CD4-positive, alpha-beta T cell treated with Interferon gamma for 1 hour (primary cell): ENCODE results near the gene DNAJC11.
"Not testable (repeated sequence)": the region's sequence is repeated elsewhere in the genome, so short reads cannot be mapped to it uniquely, and the experiment has no call there.

ENCODE experiments used
- DNase-seq: peaks from one replicate; pipeline ENCODE4 v3.0.0-alpha.2; 2020

DNAJC11 gene

DNA sequence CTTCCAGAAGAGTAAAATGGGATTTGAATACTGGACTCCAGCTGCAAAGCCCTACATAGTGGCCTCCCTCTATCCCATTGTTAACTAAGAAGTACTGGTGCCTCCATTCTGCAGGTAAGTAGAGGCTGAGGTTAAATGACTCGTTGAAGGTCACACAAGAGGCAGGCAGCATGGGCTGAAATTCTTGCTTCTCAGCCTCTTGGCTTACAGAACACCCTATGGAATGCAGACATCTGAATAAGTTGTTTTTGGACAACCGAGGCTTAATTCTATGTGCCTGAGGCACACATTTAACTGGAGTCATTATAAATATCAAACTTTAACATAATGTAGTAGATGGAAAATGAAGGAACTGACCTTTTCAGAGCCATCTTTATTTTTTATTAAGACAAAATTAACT is 5.7 kb downstream of the DNAJC11 start:
- no peak for DNase-seq

- DNase-seq = no peak
Observed at GRCh38 chr1:6694121-6694713, 7.4 kb downstream of the DNAJC11 start.

DNA sequence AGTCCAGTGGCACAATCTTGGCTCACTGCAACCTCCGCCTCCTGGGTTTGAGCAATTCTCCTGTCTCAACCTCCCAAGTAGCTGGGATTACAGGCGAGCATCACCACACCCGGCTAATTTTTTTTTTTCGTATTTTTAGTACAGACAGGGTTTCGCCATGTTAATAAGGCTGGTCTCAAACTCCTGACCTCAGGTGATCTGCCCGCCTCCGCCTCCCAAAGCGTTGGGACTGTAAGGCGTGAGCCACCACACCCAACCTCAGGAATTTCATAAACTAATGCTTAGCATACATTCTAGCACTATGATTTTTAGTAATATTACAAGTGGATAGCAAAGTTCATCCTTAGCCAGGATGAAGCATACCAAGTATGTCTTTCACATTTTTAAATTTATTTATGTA is 8.7 kb downstream of the DNAJC11 start:
- no peak for DNase-seq

- DNase-seq = no peak
Observed at GRCh38 chr1:6691507-6691906, 10.1 kb downstream of the DNAJC11 start.

GRCh38 chr1:6690186-6690585 is 11.4 kb downstream of the DNAJC11 start:
- DNase-seq = no peak

- no peak for DNase-seq
Observed at GRCh38 chr1:6688757-6689156, 12.9 kb downstream of the DNAJC11 start.

DNA sequence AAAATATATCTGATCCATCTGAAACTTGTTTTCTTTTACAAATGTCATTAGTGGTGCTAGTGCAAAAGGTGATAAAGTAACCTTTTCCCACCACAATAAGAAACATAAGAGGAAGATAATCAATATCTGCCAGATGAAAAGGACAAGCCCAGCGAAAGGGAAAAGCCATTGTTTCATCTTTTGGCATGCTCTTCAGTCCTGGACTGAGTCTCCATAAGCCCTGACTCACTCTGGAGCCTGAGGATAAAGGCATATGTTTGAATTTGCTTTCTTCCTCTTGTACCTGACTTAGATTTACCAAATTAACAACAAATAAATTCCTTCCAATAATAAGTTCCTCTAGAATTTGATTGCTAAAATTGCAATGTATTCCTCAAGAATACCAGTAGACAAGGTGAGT is 13.6 kb downstream of the DNAJC11 start:
- no peak for DNase-seq

DNA sequence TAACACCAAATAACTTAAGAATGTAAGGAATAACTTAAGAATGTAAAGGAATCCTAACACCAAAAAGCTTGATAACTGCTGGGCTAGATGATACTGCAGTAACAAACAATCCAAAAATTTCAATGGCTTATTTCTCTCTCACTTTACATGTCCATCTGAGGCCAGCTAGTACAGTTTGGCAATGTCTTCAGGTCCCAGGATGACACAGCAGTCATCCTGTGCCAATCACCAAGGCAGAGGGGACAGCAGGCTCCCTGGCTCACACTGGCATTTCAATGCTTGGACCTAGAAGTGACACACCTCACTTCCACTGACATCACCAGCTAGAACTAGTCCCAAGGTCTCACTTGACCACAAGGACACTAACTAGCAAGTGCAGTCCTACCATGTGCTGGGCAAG is 15.3 kb downstream of the DNAJC11 start:
- no peak for DNase-seq

DNA sequence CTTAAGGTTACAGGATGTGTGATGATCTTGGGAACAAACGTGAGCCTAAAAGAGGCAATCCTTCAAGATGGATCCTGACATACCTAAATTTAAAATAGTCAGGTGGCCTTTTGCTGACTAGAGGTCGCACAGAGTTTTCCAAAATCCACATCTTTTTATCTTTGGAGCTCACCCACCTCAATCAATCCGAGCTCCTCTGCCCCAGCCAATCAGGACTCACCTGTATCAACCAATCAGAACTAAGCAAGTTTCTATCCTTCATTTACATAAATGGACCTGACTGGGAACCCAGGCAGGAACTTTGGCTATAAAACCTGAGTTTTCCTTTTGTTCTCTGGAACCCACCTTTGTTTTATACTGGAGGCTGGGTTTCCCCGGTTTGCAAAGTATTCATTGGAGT is 16.2 kb downstream of the DNAJC11 start:
- no peak for DNase-seq

- no peak for DNase-seq
Observed at GRCh38 chr1:6683434-6683833, 18.2 kb downstream of the DNAJC11 start.

- DNase-seq = no peak
Observed at GRCh38 chr1:6675941-6676340, 25.7 kb downstream of the DNAJC11 start.

DNA sequence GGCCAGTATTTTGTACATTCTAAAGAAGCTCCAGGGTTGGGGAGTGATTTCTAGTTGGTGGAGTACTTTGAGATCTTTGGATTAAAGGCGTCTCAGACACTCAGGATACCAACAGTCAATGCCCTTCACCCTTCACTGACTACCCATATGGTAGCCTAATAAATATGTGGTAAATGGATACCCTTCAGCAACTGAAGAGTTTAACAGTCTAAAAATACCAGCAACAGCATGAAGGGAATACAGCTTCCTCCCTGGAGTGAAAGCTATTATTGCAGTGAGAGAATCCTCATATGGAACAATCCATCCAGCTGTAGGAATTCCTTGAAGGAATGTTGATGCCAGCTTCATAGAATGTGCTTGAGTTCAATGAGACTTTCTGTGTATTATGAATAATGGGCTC is 26.8 kb downstream of the DNAJC11 start:
- no peak for DNase-seq

DNA sequence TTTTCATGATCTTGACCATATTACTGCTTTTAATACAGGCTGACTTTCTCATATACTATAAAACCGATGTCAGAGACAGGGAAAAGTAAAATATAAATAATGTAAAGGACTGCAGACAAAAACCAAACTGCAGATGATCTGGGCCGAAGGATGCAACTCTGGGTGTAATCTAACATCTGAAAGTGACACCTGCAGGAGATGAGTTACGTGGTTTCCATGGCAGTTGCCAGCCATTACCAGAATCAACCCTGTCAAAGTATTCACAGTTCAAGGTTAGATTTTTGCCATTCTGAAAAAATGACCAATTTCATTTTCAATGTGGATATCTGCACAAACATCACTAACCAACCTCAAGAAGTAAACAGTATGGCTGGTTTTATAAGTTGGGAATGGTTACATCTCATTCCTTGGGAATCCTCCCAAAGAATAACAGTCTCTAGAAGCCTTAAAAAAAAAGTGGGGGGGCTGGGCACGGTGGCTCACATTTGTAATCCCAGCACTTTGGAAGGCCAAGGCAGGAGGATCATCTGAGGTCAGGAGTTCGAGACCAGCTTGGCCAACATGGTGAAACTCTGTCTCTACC is 27.7 kb downstream of the DNAJC11 start:
- DNase-seq = no peak

DNA sequence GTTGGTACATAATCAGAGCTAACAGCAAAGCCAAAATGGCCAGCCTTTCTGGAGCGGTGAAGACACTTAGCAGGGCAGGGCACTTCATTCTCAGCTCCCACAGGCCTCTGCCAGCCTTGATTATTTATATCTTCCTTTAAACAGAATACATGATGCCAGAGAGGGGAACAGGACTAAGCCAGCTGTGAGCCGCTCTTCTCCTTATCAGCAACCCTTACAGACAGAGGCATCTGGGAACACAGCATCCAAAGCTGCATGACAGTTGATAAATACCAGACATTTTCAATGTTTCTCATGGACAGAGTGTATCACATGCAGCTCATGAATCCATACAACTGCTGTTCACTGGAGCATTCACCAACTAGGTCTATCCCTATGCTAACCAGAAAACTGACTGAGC is 29.1 kb downstream of the DNAJC11 start:
- no peak for DNase-seq

DNA sequence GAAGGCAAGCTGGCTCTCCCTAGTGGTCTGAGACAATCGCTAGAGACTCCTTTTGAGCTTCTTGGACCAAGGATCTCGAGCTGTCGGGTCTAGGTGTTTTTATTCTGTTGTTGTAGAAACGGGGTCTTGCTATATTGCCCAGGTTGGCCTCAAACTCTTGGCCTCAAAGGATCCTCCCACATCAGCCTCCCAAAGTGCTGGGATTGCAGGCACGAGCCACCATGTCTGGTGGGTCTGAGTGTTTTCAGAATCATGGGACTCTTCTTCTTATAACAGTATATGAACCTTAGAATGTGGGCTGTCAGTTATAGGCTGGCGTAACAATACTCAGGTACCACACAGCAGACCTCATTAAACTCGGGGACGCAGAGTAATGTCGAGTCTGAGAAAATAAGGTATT is 33.1 kb downstream of the DNAJC11 start:
- DNase-seq = no peak

- no peak for DNase-seq
Observed at GRCh38 chr1:6667139-6667538, 34.5 kb downstream of the DNAJC11 start.

- no peak for DNase-seq
Observed at GRCh38 chr1:6666696-6667095, 34.9 kb downstream of the DNAJC11 start.

DNA sequence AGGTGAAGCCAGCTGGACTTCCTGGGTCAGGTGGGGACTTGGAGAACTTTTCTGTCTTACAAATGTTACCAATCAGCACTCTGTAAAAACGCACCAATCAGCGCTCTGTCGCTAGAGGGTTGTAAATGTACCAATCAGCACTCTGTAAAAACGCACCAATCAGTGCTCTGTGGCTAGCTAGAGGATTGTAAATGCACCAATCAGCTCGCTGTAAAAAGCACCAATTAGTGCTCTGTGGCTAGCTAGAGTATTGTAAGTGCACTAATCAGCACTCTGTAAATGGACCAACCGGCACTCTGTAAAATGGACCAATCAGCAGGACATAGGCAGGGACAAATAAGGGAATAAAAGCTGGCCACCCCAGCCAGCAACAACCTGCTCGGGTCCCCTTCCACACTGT is 39.1 kb downstream of the DNAJC11 start:
- not testable (repeated sequence) for DNase-seq

DNA sequence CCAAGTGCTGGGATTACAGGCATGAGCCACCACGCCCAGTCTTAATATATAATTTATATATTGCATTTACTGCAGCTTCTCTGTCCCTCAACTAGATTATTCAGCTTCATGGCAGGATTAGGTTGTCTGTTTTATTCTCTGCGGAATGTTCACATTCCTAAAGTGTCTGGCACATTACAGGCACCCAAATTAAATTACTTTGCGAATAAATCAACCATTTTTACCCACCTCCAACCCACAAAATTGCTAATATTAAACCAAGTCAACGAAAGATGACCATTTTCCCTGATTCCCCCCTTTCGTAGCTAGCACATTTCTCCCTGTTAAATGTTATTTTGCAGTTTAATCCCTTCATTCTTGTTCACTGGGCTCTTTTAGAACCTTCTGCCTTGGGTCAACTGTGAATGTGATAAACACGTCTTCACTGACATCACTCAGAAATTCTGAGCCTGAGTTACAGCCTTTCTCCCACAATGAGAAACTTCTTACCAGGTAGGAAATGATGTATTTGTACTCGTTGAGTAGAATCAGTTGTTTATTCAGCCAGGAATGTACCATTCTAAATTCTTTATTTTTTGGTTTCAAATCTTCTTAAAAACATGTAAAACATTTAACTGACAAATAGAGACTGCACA is 41.1 kb downstream of the DNAJC11 start:
- DNase-seq = no peak

- no peak for DNase-seq
Observed at GRCh38 chr1:6658359-6659060, 43.1 kb downstream of the DNAJC11 start.

GRCh38 chr1:6657138-6657537 is 44.5 kb downstream of the DNAJC11 start:
- DNase-seq = no peak

GRCh38 chr1:6653436-6654290 is 48.0 kb downstream of the DNAJC11 start:
- no peak for DNase-seq

DNA sequence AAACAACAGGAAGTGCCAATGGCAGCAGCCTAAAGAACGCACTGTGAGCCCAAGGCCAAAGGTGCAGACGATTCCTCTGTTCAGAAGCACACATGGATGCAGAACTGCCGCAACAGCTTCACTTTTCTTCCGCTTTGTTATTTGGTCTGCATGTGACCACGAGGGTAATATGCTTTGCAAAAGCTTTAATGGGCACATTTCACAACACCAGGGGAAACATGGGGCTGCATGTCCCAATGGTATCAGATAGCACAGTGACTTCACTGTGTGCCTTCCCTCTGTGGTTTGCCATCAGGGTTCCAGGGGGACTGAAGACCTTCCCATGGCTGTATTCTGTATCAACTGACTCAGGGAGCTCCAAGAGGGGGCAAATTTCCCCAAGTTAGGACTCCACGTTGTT is 48.6 kb downstream of the DNAJC11 start:
- no peak for DNase-seq
